RPMI7951 (cell line): ENCODE results near the gene ZBTB7C. TPM values are rescaled to one million over a fixed set of nuclear protein-coding genes. Genes with fewer than 3 reads are reported as not detected.

Experiments used
- DNase-seq: peaks from one replicate; pipeline ENCODE4 v3.0.0-alpha.2; 2012; ENCODE audit warnings: low read depth
- total RNA-seq: library from RNA; depleted of rRNA; stranded (reverse); fragments of >200 nt; shearing (Covaris generic); gene quantifications from 2 replicates; pipeline ENCODE4 v1.2.3, GENCODE V29; 2014

The ZBTB7C gene
- total RNA-seq, 1 experiment from 2014 or later: 0.12 TPM

GRCh38 chr18:48263914-48264902, 145.0 kb downstream of the ZBTB7C start:
- peak; percentile 26 for DNase-seq

GRCh38 chr18:48263192-48263853, 145.9 kb downstream of the ZBTB7C start:
- DNase-seq: no peak

- no peak for DNase-seq
Observed at GRCh38 chr18:48260237-48260636, 148.9 kb downstream of the ZBTB7C start.

GRCh38 chr18:48256848-48257247, 152.3 kb downstream of the ZBTB7C start:
- no peak for DNase-seq

GRCh38 chr18:48254077-48254602, 155.0 kb downstream of the ZBTB7C start:
- peak; percentile 73 for DNase-seq

- no peak for DNase-seq
Observed at GRCh38 chr18:48252525-48252924, 156.7 kb downstream of the ZBTB7C start.

GRCh38 chr18:48250918-48251317, 158.3 kb downstream of the ZBTB7C start:
- no peak for DNase-seq

GRCh38 chr18:48250362-48250907, 158.7 kb downstream of the ZBTB7C start:
- no peak for DNase-seq

GRCh38 chr18:48249854-48250253, 159.3 kb downstream of the ZBTB7C start:
- DNase-seq: no peak

GRCh38 chr18:48244530-48244929, 164.7 kb downstream of the ZBTB7C start:
- DNase-seq: no peak

GRCh38 chr18:48238636-48239035, 170.5 kb downstream of the ZBTB7C start:
- DNase-seq: peak; percentile 58

- DNase-seq: peak; percentile 60
Observed at GRCh38 chr18:48238206-48238605, 171.0 kb downstream of the ZBTB7C start.

- no peak for DNase-seq
Observed at GRCh38 chr18:48236822-48237221, 172.4 kb downstream of the ZBTB7C start.

GRCh38 chr18:48230467-48231113, 178.6 kb downstream of the ZBTB7C start:
- peak; percentile 60 for DNase-seq

GRCh38 chr18:48229552-48229981, 179.6 kb downstream of the ZBTB7C start:
- DNase-seq: no peak

- no peak for DNase-seq
Observed at GRCh38 chr18:48228841-48229240, 180.3 kb downstream of the ZBTB7C start.

GRCh38 chr18:48228301-48228715, 180.9 kb downstream of the ZBTB7C start:
- no peak for DNase-seq

GRCh38 chr18:48227206-48227605, 182.0 kb downstream of the ZBTB7C start:
- DNase-seq: no peak

GRCh38 chr18:48226401-48226800, 182.8 kb downstream of the ZBTB7C start:
- no peak for DNase-seq

GRCh38 chr18:48222118-48222517, 187.1 kb downstream of the ZBTB7C start:
- DNase-seq: peak; percentile 38

GRCh38 chr18:48219810-48220499, 189.2 kb downstream of the ZBTB7C start:
- DNase-seq: no peak
